HG02588 (cell line): ENCODE results near the gene ADAP2.
"Not testable (repeated sequence)": the region's sequence is repeated elsewhere in the genome, so short reads cannot be mapped to it uniquely, and the experiment has no call there.

Experiments used
- ATAC-seq: cut with Tn5 transposase; IDR thresholded peaks from one replicate; pipeline ENCODE4 v1.9.1; 2021; ENCODE audit warnings: mild to moderate bottlenecking, moderate library complexity; ENCODE audit not compliant: unreplicated experiment

ADAP2 gene

DNA sequence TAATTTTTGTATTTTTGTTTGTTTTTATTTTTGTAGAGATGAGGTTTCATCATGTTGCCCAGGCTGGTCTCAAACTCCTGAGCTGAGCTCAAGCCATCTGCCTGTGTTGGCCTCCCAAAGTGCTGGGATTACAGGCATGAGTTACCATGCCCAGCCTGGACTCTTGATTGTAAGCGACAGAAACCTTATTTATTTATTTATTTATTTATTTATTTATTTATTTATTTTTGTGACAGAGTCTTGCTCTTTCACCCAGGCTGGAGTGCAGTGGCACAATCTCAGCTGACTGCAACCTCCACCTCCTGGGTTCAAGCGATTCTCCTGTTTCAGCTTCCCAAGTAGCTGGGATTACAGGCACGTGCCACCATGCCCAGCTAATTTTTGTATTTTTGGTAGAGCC is 8.1 kb downstream of the ADAP2 start:
- ATAC-seq: not testable (repeated sequence)

DNA sequence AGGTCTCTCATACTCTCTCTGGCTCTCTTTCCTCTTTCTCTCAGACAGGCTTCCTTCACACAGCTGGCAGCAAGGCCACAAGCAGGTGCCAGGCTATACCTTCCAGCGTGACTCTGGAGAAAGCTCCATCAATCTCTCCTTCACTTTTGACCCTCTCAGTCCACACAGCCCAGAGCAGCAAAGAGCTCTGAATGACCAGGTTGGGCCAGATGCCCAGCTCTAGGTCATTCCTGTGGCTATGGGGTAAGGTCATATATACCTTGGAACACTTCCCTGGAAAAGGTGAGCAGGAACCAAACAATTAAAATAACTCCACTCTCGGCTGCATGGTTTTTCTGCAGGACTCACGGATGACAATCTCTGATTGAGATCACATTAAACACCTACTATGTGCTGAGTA is 8.8 kb downstream of the ADAP2 start:
- ATAC-seq: no peak

DNA sequence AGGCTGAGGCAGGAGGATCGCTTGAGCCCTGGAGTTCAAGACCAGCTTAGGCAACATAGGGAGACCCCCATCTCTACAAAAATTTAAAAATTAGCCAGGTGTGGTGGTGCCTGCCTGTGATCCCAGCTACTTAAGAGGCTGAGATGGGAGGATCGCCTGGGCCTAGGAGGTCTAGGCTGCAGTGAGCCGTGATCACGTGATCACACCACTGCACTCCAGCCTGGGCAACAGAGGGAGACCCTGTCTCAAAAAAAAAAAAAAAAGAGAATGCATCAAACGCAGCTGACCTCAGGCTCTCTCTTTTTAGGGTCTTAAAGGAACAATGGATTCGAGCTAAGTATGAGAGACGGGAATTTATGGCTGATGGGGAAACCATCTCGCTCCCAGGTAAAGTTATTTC is 9.8 kb downstream of the ADAP2 start:
- not testable (repeated sequence) for ATAC-seq

DNA sequence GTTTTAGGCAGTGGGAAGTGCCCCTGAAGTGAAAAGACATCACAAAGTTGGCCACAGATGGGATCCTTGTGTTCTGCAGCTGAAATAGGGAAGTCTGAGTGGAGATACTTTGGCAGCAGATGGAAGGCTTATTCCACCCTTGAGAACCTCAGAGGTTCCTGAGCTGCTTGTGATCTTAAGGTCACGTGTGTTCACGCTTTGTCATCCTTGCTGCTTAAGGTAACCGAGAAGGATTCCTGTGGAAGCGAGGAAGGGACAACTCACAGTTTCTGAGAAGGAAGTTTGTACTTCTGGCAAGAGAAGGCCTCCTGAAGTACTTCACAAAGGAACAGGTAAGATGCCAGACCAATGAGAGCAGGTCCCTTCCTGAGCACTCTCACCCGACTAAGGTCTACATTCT is 12.2 kb downstream of the ADAP2 start:
- no peak for ATAC-seq

DNA sequence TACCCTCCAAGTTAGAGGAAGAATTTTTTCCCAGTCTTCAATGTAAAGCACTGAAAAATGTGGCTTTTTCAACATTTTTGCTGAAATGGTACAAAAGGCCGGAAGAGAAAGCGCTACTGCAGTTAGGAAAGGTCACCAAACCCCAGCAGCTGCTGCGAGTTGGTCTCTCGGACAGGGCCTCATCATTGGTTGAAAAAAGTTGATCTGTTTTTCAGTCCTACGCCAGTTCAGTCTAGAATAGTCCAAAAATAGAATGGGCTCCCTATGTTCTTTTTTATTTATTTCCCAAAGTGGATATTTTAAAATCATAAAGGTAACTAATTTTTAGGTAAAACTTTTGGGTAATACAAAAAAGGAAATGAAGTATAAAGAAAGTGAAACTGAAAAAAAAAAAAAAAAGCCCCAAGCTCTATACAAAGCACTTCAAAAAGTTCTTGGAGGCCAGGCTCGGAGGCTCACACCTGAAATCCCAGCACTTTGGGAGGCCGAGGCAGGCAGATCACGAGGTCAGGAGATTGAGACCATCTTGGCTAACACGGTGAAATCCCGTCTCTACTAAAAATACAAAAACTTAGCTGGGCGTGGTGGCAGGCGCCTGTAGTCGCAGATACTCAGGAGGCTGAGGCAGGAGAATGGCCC is 17.4 kb downstream of the ADAP2 start:
- no peak for ATAC-seq

DNA sequence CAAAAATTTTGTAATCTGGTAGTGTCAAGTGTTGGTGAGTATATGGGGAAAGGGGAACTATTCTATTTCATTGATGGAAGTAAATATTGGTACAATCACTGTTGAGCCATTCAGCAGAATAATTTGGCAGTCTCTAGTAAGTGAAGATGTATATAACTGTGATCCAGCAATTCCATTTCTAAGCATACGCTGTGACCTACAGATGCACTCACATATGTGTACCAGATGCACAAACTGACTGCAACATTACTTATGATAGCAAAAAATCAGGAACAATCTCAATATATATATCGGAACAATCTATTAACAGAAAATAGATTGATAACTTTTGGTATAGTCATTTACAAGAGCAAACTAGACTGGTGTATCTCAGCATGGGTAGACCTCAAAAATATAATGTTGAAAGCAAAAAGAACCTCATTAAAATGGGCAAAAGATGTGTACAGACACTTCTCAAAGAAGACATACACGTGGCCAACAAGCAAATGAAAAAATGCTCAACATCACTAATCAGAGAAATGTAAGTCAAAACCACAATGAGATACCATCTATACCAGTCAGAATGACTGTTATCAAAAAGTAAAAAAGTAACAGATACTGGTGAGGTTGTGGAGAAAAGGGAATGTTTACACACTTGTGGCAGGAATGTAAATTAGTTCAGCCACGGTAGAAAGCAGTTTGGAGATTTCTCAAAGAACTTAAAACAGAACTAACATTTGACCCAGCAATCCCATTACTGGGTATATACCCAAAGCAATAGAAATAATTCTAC is 20.7 kb downstream of the ADAP2 start:
- no peak for ATAC-seq

DNA sequence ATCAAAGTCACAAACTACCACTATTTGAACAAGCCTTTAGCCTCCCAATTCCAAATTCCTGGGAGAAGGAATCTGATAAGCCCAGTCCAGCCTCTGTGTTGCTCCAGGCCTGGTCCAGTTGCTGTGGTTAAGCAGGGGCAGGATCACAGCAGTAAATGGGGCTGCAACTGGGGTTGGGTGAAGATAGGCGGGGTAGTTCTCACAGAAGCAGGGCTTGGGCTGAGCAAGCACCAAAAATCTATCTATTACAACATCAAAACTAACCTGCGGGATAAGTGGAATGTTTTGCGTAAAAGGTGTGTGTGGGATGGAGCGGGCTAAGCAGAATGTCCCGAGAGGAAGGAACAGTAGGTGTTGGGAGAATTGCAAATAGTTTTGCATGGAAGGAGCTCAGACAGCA is 26.1 kb downstream of the ADAP2 start:
- ATAC-seq: no peak

DNA sequence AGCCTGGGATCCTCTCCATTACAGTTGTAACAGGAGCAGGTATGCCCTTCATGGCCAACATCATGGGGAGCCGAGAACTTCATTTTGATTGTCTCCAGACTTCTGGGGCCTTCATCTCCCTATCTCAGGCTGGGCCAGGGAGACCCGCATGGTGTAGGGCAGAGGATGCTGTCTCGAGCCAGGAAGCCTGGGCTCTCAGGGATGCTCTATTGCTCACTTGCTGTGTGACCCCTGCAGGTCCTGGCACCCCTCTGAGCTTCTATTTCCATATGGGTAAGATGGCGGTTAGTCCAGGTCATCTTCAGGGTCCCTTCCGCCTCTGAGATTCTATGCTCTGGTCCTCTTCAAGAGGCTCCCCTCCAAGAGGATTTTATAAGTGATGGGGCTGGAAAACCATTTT is 28.4 kb downstream of the ADAP2 start:
- no peak for ATAC-seq

DNA sequence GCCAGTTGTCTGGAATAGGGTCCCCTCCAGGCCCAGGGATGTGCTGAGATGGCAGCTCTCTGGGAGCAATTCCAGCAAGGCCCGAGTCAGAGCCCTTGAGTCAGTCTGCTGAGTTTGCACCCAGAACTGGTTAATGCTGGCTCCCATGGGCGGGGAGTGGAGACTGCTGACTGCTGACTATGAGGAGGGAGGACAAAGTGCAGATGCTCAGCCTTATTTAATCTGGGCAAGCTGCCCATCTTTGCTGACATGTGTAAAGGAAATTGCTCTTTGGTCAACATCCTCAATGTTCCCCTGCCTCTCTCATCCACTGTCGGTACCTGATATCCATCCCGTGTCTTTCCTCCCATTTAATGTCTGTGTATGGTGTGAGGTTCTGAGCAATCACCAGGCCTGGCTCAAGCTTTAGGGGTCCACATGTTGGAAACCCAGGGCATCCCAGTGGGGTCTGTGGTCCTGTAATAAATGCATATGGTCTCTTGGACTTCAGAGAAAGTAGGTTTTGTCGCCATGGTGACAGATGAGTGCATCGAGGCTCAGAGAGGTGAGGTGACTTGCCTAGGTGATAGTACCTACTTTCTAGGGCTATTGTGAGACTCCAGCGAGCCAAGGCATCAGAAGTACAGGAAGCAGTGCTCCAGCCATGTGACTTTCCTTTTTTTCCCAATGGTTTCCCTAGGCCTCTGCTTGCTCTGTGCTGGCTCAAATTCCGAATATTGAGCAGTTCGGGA is 29.1 kb downstream of the ADAP2 start:
- ATAC-seq: no peak

DNA sequence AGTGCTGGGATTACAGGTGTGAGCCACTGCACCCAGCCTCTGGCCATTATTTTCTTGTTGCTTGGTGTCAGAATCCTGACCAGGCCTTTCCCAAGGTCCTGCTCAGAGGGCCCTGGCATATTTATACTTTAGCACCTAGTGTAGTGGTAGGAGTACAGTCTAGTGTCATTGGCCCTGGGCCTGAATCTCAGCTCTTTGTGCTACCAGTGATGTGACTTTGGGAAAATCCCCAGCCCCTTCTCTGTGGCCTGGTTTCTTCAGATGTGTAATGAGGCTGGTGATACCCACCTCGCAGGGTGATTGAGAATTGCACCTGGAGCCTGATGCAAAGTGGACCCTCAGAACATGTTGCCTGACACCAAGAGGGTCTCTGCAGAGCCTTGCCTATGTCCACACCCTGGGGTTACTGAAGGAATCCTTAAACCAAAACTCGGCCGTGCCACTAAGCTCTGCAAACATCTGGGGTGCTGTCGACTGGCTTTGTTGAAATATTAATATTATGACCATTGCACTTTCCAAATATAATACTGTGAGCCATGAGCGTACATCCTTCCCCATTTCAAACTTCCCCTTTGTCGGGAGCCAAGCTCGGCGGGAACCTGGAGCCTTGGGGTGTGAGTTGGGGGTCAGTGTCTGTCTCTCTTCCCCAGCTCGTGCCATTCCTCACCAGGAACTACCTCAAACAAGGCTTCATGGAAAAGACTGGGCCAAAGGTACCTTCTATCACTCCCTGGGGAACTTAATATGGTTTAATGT is 31.1 kb downstream of the ADAP2 start:
- ATAC-seq: no peak

DNA sequence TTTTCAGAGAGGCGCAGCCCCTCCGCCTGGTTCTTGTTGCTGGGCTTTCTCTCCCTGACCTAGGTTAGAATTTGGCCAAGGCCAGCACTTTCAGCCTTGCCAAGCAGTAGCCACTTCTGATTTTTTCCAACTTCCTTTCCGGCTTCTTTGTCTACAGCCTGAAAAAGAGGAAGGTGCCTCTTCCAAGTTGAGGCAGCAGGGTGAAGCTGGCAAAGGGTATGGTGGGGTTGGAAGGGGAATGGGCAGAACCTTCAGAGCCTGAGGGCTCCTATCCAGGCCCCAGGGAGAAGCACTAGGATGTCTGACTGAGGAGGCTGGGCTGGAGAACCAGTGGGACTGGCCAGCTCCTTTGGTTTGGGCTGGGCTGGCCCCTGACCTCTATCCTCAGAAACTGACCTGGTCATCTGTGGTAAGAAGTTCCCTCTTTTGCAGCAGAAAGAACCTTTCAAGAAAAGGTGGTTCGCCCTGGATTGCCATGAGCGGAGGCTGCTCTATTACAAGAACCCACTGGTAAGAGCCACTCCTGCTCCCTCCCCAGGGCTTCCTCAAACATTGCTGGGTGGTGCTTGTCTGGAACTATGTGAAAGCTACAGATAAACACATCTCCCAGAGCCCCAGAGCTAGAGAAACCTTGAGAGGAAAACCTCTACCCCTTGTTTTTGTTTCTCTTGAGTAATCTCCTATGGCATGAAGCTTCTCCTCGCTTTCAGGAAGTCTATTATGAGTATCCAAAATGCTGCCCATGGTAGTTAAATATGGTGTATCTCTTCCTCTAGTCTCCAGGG is 32.5 kb downstream of the ADAP2 start:
- no peak for ATAC-seq

DNA sequence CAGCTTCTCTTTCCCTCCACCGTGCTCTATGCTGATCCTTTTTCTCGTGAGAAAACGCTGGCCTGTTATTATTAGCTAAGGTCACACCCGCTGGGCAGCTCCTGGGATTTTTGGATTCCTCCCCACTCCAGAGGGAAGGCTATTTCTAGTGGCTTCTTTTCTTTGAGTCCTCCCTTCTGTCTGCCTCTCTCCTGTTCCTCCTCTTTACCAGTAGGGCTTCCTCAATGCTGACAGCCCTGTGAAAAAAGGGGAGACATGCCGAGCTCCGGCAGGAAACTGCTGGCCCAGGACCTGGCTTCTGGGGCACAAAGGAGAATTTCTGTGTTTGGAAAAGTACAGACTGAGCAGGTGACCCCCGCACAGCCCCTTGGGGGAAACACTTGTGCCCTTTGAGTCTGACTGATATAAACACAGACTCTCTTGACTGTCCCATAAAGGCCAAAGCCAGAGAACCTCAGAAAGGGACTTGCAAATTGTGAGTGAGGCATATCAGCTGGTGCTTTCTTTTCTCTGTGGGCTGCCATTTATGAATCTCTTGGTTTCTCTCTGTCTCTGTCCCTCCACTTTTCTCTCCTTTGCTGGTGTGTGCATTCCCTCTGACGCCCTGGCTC is 35.1 kb downstream of the ADAP2 start:
- no peak for ATAC-seq

DNA sequence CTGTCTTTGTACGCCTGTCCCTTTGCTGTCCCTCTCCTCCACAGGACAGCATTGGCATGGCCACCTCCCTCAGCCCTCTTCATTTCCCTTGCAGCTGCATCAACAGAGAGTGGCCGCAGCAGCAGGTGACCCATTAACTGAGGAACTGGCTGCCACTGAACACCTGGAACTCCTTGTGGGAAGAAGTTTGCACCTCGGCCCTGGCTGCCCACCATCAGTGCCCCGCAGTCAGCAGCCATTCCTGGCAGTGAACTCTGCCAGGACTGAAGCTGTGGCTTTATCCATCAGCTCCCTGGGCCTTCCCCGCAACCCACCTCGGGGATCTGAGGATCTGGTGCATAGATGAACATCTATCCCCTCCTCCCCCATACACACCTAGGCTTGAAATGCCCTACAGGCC is 36.0 kb downstream of the ADAP2 start:
- ATAC-seq: no peak

DNA sequence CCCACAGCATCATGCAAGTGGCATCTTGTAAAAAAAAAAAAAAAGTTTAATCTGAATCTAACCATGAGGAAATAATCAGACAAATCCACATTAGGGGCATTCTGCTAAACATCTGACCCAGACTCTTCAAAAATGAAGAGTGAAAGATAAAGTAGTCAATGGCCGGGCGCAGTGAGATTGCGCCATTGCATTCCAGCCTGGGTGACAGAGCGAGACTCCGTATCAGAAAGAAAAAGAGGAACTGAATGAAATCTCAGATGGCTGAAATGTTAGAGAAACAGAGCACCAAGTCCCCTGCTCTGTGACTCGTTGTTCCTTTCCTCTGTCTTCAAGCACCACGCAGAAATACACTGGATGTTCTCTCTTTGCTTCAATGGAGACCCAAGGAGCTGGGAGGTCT is 36.4 kb downstream of the ADAP2 start:
- no peak for ATAC-seq

DNA sequence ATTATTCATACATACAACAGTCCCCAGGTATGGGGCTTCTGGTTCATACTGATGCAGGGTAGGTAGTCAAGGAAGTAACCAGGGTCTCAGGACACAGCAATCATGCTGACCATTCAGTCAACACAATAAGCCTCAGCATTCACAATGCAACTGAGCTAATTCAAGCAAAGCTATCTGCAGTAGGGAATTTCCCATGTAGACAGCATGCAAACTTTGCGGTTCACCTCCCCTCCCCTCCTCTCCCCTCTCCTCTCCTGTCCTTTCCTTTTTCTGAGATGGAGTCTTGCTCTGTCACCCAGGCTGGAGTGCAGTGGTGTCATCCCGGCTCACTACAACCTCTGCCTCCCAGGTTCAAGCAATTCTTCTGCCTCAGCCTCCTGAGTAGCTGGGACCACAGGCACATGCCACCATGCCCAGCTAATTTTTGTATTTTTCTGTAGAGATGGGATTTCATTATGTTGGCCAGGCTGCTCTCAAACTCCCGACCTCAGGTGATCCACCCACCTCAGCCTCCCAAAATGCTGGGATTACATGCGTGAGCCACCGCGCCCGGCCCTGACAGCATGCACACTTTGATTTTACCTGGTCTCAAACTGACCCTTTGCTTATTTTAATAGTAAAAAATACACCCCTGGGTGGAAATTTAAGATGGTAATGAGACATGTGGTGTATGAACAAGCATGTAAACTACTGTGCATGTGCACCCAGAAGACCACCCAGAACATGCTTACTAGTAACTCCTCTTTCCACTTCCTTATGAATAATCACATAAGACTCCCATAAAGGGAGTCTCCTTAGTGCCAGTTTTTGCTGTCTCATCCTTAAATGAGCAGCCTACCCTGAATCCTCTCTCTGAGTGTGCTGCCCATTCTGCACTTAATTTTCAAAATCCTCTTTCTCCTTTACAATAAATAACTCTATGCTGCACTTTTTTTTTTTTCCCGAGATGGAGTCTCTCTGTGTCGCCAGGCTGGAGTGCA is 39.8 kb downstream of the ADAP2 start:
- no peak for ATAC-seq

DNA sequence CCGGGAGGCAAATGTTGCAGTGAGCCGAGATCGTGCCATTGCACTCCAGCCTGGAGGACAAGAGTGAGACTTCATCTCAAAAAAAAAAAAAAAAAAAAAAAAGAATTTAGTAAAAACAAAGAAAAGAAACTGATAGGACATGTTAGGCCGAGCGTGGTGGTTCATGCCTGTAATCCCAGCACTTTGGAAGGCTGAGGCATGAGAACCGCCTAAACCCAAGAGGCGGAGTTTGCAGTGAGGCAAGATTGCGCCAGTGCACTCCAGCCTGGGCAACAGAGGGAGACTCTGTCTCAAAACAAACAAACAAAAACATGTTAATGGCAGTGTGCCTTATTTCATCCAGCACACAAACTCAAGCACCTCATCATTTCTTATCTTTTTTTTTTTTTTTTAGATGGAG is 42.6 kb downstream of the ADAP2 start:
- not testable (repeated sequence) for ATAC-seq

DNA sequence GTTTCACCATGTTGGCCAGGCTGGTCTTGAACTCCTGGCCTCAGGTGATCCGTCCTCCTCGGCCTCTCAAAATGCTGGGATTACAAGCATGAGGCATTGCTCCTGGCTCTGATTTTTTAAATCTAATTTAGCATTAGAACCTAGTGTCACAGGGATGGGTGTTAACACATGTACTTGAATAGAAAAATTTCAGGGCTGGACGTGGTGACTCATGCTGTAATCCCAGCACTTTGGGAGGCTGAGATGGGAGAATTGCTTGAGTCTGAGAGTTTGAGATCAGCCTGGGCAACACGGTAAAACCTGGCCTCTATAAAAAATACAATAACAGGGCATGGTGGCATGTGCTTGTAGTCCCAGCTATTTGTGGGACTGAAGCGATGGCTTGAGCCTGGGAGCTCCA is 43.1 kb downstream of the ADAP2 start:
- no peak for ATAC-seq

DNA sequence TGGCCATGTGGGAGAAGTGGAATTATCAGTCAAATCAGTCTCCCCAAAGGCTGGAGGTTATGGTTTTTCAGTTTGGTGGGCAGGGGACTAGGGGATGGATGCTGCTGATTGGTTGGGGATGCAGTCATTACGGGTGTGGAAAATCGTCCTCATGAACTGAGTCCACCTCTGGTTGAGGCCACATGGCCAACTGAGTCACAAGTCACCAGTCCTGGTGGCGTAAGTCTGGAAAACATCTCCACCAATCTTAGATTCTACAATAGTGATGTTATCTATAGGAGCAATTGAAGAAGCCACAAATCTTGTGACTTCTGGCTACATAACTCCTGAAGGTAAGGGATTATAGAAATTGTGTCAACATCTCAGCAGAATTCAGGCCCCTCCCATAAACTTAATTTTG is 43.9 kb downstream of the ADAP2 start:
- ATAC-seq: no peak

DNA sequence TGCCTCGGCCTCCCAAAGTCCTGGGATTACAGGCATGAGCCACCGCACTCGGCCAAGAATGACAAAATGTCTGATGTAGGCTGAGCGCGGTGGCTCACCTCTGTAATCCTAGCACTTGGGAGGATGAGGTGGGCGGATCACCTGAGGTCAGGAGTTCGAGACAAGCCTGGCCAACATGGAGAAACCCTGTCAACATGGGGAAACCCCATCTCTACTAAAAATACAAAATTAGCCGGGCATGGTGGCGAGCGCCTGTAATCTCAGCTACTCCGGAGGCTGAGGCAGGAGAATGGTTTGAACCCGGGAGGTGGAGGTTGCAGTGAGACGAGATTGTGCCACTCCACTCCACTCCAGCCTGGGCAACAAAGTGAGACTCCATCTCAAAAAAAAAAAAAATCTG is 46.2 kb downstream of the ADAP2 start:
- ATAC-seq: not testable (repeated sequence)
